ENCODE data around the gene SNRPA.

GRCh38 chr19:40786060-40787037 is 35.3 kb downstream of the SNRPA start:
- TF ChIP-seq CTCF (IDR thresholded peaks at IDR 0.05) = no peak
- TF ChIP-seq POLR2A (IDR thresholded peaks at IDR 0.05) = no peak

All from breast epithelium (tissue), 3 donors.